Stimulated activated CD4-positive, alpha-beta T cell treated with anti-CD3 and anti-CD28 coated beads, TNF-alpha, amount 100 ng/mL, for 24 hours (primary cell): ENCODE results near the gene ZSCAN1.

Source experiments
- DNase-seq, 3 experiments: peaks; one replicate each; pipeline ENCODE4 v3.0.0-alpha.2; 2020; ENCODE audit warnings: low read depth in 3 of 3

The ZSCAN1 gene

GRCh38 chr19:58040751-58041525, 7.1 kb downstream of the ZSCAN1 start:
- no peak for DNase-seq

- DNase-seq, result peak in 1 of 3 experiments; percentile 5
Observed at GRCh38 chr19:58042495-58043340, 8.9 kb downstream of the ZSCAN1 start.

- no peak for DNase-seq
Observed at GRCh38 chr19:58044391-58044790, 10.6 kb downstream of the ZSCAN1 start.

GRCh38 chr19:58044886-58045285, 11.1 kb downstream of the ZSCAN1 start:
- DNase-seq, result no peak

GRCh38 chr19:58045411-58046050, 11.7 kb downstream of the ZSCAN1 start:
- no peak for DNase-seq

- DNase-seq, result no peak
Observed at GRCh38 chr19:58046856-58047255, 13.0 kb downstream of the ZSCAN1 start.

- no peak for DNase-seq
Observed at GRCh38 chr19:58047672-58048071, 13.8 kb downstream of the ZSCAN1 start.

- DNase-seq, result no peak
Observed at GRCh38 chr19:58052256-58052655, 18.4 kb downstream of the ZSCAN1 start.

GRCh38 chr19:58053480-58054156, 19.8 kb downstream of the ZSCAN1 start:
- no peak for DNase-seq

GRCh38 chr19:58054901-58055874, 21.4 kb downstream of the ZSCAN1 start:
- DNase-seq, result no peak

- DNase-seq, result no peak
Observed at GRCh38 chr19:58056261-58056660, 22.4 kb downstream of the ZSCAN1 start.

- no peak for DNase-seq
Observed at GRCh38 chr19:58056861-58057260, 23.0 kb downstream of the ZSCAN1 start.

- no peak for DNase-seq
Observed at GRCh38 chr19:58058467-58058866, 24.6 kb downstream of the ZSCAN1 start.

GRCh38 chr19:58059003-58059670, 25.3 kb downstream of the ZSCAN1 start, which contains the start of gene ZNF135:
Gene ZNF135, plus strand, starts transcription at chr19:58059282. Its CDS starts 721 bp downstream, at chr19:58060003.
- DNase-seq, result peak; percentile 14 to 60 (median 28)

GRCh38 chr19:58059671-58060078, 25.9 kb downstream of the ZSCAN1 start:
- DNase-seq, result no peak

- DNase-seq, result no peak
Observed at GRCh38 chr19:58060231-58060630, 26.4 kb downstream of the ZSCAN1 start.

GRCh38 chr19:58063712-58064111, 29.9 kb downstream of the ZSCAN1 start:
- DNase-seq, result no peak

- no peak for DNase-seq
Observed at GRCh38 chr19:58067240-58067912, 33.6 kb downstream of the ZSCAN1 start.

GRCh38 chr19:58079792-58080191, 46.0 kb downstream of the ZSCAN1 start:
- DNase-seq, result no peak
